Suprapubic skin (tissue), 4 donors: ENCODE measurements around the gene NAIF1.

Source experiments
- EP300 ChIP-seq: sonication (generic); formaldehyde crosslinking; IDR thresholded peaks from one replicate; pipeline ENCODE4 v1.6.1; 2017; ENCODE audit warnings: antibody characterized with exemption
- POLR2A ChIP-seq, 2 donors: fragments of 450-650 bp; IDR thresholded peaks; one replicate each; pipeline ENCODE4 v1.6.1; 2017; ENCODE audit warnings: antibody characterized with exemption in 2 of 2, mild to moderate bottlenecking in 2 of 2, moderate library complexity in 2 of 2
- POLR2AphosphoS5 ChIP-seq, 3 donors: sonication (generic); formaldehyde crosslinking; IDR thresholded peaks; one replicate each; pipeline ENCODE4 v1.6.1; 2017; ENCODE audit warnings: antibody characterized with exemption in 3 of 3
- TF ChIP-seq, protein P1 (sequence below), 2 donors: fragments of 200-600 bp in 1 of 2; fragments of 450-650 bp in 1 of 2; sonication (generic) in 1 of 2; IDR thresholded peaks; one replicate each; pipeline ENCODE4 v1.5.1; 2016 to 2019; ENCODE audit warnings: antibody characterized with exemption in 2 of 2, mild to moderate bottlenecking in 1 of 2, moderate library complexity in 1 of 2

DNA sequence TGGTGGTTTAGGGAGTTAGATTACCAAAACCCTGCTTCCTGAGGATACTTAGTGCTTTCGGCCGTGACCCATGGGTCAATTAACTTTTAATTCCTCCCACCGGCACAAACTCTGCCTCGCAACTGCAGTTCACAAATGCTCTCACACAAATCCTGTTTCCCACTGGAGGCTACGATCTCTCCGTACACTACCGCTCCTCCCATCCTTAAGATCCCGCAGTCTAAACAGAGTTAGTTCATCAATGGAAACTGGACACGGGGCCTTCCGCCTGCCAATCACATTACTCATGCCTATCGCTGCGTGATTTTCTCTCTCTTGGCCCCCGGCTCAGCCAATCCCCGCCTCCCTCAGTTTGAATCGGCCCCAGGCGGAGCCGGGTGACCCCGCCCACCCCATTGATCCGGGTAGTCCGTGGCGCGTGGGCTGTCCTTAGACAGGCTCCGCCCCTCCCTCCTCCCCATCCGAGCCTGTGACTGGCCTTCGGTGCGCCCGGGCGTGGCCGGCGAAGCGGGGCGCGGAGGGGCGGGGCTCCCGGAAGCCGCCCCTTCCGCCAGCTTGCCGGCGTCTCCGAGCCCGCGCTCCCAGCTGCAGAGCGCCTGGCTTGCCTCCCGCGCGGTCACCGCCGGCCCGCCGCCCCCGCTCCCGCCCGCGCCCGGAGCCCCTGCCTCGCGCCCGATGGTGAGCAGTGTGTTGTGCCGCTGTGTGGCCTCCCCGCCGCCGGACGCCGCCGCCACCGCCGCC, 695 bp upstream of the NAIF1 start, which contains the start of gene SLC25A25:
- TF ChIP-seq, protein P1, sequence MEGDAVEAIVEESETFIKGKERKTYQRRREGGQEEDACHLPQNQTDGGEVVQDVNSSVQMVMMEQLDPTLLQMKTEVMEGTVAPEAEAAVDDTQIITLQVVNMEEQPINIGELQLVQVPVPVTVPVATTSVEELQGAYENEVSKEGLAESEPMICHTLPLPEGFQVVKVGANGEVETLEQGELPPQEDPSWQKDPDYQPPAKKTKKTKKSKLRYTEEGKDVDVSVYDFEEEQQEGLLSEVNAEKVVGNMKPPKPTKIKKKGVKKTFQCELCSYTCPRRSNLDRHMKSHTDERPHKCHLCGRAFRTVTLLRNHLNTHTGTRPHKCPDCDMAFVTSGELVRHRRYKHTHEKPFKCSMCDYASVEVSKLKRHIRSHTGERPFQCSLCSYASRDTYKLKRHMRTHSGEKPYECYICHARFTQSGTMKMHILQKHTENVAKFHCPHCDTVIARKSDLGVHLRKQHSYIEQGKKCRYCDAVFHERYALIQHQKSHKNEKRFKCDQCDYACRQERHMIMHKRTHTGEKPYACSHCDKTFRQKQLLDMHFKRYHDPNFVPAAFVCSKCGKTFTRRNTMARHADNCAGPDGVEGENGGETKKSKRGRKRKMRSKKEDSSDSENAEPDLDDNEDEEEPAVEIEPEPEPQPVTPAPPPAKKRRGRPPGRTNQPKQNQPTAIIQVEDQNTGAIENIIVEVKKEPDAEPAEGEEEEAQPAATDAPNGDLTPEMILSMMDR (IDR thresholded peaks at IDR 0.05), result no peak
- TF ChIP-seq POLR2AphosphoS5 (IDR thresholded peaks at IDR 0.05) (peak; percentile 1 to 48 (median 24)), POLR2A (IDR thresholded peaks at IDR 0.05) (peak; percentile 65 to 71), EP300 (no peak)
